Kidney glomerular epithelial cell (primary cell): ENCODE measurements around the gene COL23A1.
A peak's percentile ranks its signal among the peaks of the same experiment; 100 is the strongest.

ENCODE experiments used
- DNase-seq: peaks from one replicate; lab custom pipeline; 2025; lab: John Stamatoyannopoulos, UW

Gene COL23A1

GRCh38 chr5:178435321-178436238 is 154.6 kb downstream of the COL23A1 start:
- DNase-seq, result no peak

- no peak for DNase-seq
These were observed 155.3 kb downstream of the COL23A1 start for GRCh38 chr5:178434851-178435250.

DNA sequence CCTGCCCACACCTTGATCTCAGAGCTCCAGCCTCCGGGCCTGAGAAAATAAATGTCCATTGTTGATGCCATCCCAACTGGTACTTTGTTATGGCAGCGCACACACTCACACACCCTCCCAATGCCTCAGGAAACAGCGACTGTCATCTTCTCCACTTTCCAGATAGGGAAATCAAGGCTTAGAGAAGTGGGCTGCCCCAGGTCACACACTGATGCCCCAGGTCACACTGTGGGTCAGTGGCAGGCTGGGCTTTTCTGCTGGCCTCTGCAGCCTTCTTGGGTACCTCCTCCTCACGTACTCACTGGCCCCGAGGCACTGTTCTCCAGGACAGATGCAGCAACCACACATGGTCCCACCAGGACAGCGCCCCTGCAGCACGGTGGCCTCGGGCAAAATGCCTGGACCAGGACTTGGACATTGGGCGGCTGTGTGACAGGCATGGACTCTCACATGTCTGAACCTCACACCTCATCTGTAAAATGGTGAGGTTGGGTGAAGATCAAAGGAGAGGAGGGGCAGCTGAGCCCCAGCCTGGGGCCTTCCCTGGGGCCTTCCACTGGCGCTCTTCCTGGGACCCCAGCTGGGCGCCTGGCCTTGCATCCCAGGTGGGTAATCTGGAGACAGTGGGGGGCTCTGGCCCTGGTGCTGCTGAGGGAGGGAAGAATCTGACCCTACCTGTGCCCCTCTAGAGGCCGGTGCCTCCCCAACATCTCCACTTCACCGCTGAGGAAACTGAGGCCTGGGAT is 156.0 kb downstream of the COL23A1 start:
- DNase-seq, result no peak

DNA sequence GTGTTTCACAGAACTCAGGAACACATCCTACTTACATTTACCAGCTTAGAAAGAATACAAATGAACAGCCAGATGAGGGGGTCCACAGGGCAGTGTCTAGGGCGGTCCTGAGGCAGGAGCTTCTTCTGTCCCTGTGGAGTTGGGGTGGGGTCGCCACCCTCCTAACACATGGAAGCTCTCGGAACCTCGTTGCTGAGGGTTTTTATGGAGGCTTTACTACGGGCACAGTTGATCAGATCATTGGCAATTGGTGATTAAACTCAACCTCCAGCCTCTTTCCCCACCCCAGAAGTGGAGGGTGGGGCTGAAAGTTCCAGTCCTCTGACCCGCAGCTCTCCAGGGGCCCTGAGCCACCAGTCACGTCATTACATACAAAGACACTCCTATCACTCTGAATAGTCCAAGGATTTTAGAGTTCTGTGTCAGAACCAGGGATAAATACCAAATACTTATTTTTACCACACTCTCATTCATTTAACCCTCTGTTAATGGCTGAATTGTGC is 156.9 kb downstream of the COL23A1 start:
- no peak for DNase-seq

- DNase-seq, result no peak
These were observed 157.5 kb downstream of the COL23A1 start for GRCh38 chr5:178432421-178433272.

DNA sequence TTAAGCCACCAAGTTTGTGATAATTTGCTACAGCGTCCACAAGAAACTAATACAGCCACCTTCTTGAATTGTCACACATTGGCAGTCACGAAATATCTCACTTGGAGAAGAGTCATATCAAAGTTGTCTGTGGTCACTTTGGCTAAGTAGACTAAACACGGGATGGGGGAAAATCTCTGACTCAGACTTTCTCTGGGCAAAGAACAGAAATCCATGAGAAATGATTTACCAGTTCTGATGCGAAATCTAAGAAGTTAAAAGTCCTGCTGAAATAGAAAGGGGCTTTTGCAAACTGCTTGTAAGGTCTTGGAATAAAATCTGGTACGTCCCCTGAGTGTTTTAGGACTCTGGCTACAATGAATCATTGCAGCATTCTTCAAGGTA is 158.4 kb downstream of the COL23A1 start:
- peak; percentile 67 for DNase-seq

DNA sequence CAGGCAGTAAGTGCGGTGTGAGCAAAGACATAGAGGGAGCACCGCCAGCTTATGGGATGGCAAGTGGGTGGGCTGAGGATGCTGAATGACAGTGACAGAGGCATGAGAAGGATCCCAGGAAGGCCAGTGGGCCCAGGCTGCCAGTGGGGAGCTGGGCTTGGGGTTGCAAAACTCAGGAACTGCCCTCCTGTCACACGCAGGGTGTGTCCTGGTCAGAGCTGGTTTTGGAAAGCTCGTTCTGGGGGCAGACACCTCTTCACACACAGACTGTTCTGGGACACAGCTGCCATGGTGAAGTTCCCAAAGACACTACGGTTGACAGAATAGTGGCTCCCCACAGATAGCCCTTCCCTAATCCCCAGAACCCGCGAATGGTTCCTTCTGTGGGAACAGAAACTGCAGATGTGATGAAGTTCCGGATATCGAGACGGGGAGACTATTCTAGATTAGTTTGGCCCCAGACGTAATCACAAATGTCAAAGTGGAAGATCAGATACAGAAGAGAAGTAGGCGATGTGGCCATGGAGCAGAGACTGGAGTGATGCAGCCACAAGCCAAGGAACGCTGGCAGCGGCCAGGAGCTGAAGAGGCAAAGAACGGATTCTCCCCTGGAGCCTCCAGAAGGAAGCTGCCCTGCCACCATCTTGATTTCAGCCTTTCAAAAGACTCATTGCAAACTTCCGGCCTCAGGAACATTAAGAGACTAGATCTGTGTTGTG is 159.0 kb downstream of the COL23A1 start:
- no peak for DNase-seq

- DNase-seq, result no peak
These were observed 159.8 kb downstream of the COL23A1 start for GRCh38 chr5:178430186-178431062.

DNA sequence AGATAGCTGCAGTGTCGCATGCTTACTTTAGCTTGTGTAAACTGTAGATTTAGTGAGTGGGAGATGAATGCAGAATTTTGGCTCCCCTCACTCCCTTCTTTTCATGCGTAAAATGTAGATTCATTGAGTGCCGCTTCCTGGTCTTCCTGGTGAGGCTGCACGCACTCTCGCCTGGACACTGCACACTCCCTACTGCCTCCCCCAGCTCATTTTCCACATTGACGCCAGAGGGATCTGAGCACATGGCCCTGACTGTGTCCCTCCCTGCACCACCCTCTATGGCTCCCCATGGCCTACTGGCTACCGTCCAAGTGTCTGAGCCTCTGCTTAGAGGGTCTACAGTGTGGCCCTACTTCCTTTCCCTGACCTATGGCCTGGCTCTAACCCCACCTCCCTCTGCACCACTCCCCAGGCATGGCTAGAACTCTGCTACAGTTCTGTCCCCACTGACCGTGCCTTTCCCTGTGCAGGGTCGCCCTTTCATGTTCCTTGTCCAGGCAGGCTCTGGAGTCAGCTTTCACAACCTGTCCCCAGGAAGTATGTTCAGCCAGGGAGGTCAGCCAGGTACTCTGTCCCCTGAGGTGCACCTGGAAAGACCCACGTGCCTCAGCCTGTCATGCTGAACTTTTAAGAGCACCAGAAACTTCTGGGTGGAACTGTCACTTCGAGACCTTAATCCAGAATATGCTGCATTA is 160.6 kb downstream of the COL23A1 start:
- peak; percentile 33 for DNase-seq

DNA sequence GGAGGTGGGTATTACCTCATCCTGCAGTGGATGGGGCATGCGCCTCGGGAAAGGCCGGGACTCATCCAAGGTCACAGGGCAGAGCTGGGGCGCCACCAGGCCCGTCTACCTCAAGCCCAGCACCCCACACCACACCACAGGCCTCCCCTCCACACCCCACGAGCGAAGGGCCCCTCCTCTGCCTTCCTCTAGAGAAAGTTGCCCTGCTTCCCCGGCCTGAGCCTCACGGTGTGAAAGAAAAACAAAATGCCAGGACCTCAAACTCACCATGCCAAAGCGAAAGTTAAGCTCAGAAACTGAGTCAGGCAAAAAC is 161.1 kb downstream of the COL23A1 start:
- DNase-seq, result no peak

GRCh38 chr5:178428341-178429155 is 161.6 kb downstream of the COL23A1 start:
- DNase-seq, result peak; percentile 28

DNA sequence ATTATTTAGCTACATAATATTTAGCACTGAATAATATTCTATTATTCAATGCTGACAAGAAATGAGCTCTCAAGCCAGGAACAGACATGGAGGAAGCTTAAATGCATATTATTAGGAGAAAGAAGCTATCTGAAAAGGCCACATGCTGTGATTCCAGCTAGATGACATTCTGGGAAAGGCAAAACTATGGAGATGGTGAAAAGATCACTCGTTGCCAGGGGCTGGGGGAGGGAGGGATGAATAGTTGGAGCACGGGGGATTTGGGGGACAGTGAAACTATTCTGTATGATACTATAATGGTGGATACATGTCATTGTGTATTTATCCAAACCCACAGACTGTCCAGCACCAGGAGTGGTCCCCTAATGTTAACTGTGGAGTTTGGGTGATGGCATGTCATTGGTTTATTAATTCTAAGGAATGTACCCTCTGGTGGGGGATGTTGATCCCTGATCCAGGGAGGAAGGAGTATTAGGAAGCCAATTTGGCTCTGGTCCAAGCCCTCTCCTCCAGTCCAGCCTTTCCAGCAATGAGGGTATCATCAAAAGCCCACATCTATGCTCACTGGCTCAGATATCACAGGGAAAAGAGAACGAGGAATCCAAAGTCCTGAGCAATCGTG is 162.5 kb downstream of the COL23A1 start:
- DNase-seq, result no peak

DNA sequence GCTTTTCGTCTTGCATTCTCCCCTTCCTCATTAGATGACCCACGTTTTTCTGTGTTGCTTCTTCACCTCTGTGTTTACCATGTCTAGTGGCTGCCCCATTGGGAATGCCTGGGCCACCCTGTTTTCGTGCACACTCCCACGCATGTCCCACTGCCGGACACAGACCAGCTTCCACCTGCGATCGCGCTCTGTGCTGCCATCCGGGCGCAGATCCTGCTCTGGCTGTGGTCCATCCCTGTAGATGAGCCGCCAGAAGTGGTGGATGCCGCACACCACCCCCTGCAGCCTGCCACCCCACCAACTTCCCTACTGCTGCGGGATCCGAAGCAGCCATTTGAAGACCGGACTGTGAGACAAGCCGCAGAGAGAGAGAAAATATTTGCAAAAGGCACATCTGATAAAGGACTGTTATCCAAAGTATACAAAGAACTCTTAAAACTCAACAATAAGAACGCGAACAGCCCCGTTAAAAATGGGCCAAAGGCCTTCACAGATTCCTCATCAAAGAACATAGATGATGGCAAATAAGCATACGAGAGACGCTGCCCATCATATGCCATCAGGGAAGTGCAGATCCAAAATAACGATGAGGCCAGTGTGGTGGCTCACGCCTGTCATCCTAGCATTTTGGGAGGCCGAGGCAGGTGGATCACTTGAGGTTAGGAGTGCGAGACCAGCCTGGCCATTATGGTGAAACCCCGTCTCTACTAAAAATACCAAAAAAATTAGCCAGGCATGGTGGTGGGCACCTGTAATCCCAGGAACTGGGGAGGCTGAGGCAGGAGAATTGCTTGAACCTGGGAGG is 163.7 kb downstream of the COL23A1 start:
- no peak for DNase-seq

DNA sequence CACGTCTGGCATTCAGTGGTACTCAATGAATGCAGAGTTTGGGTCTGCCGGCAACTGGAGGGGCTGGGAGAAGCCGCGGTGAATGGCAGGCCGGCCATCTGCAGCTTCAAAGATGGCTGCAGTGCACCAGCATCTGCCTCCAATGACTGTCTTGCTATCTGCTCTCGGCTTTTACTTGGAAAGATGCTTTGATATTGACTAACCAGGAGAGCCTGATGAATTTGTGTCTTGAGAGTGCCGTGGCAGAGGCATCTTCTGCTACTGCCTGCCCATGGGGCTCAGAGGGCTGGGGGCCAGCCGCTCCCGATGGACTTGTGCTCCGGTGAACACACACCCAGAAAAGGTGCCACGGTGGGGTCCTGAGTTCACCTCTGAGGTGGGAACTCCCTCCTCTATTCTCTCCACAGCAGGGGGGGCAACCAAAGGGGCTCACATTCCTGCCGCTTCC is 164.5 kb downstream of the COL23A1 start:
- no peak for DNase-seq

- DNase-seq, result no peak
These were observed 165.4 kb downstream of the COL23A1 start for GRCh38 chr5:178424810-178425177.

GRCh38 chr5:178423901-178424809 is 166.0 kb downstream of the COL23A1 start:
- DNase-seq, result no peak

- no peak for DNase-seq
These were observed 166.8 kb downstream of the COL23A1 start for GRCh38 chr5:178423431-178423830.
